A204.1 (cell line): Measurements from ENCODE around the gene AFMID.
"Not testable (repeated sequence)": the region's sequence is repeated elsewhere in the genome, so short reads cannot be mapped to it uniquely, and the experiment has no call there.

ENCODE experiments used
- FAIRE-seq: peaks from 2 replicates; lab custom pipeline; 2012; peaks lifted over from hg19 to GRCh38; lab: Jason Lieb, UNC

AFMID gene

GRCh38 chr17:78154903-78155811, 32.0 kb upstream of the AFMID start:
- no peak for FAIRE-seq

DNA sequence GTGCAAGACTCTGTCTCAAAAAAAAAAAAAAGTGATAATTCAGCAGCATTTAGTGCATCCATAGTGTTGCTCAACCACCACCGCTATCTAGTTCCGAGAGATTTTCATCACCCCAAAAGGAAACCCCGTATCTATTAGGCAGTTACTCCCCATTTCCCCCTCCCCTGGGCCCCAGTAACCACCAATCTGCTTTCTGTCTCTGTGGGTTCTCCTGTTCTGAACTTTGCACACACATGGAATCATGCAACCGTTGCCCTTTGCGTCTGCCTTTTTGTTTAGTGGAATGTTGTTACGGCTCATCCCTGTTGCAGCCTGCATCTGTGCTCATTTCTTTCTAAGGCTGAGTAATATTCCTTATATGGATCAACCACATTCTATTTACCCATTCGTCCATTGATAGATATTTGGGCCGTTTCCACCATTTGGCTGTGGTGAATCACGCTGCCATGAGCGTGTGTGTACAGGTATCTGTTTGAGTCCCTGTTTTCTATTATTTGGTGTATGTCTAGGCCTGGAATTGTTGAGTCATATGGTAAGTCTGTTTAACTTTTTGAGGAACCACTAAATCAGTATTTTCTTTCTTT, 27.5 kb upstream of the AFMID start:
- FAIRE-seq, result no peak

GRCh38 chr17:78163881-78164747, 23.0 kb upstream of the AFMID start:
- no peak for FAIRE-seq

DNA sequence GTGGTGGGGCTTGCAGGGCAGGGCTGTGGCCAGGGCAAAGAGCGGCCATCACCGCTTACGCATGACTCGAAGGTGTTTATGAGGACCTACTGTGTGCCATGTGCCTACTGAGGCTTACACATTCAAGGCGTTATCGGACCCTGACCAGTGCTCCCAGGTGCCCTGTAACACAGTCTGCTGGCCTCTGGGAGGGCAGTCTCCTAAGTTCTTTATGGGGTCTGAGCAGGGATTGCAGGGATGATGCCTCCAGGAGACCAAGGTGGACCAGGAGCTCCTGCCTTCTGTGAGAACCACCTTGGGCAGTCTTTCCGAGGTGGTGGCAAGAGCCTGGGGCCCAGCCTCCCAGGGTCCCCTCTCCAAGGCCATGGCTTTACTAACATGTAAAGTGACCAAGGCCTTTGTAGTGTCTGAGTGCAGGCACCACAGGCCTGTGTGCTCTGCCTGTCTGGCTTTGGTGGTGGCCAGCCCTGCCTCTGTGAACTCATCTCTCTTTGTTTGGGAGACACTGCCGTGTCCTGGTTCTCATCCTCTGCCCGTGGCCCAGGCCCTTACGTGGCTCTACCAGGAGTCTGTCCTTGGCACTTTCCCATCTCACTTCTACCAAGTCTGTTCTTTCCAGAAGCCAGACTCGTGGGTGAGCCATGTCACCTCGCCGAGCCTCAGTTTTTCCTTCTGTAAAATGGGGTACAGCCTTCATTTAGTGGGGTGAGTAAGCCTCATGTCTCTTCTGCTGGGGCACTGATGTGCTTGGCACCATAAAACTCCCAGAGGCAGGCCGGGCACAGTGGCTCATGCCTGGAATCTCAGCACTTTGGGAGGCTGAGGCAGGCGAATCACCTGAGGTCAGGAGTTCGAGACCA, 22.2 kb upstream of the AFMID start:
- FAIRE-seq, result no peak

- no peak for FAIRE-seq
These were observed 20.7 kb upstream of the AFMID start for GRCh38 chr17:78166416-78166815.

DNA sequence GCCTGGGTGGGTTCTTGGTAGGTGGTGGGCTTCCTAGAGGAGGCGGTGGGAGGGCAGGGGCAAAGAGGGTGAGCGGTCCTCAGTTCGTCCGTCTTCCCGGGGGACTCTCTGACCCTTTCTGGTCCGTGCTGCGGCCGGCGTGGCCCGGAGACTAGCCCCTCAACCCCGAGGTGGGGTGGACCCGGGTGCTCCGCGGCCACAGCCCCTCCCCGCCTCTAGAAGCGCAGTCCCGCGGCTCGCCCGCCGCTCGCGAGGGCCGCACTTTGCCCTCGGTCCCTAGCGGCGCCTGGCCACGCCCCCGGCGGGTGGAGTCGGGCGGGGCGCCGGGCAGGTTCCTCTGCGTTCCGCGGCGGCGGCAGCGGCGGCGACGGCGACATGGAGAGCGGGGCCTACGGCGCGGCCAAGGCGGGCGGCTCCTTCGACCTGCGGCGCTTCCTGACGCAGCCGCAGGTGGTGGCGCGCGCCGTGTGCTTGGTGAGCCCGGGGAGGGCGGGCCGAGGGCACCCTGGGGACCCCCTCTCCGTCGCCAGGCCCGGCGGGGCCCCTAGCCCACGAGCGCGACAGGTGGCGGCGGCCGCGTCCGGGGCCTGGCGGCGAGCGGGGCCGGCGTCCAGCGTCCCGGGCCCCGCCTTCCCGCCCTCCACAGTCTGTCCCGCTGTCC, 18.8 kb upstream of the AFMID start, which contains the start of gene SYNGR2:
SYNGR2 (plus strand) TSS at position 340 of the 661 bp plus-strand sequence; CDS start at position 376, 36 bp downstream.
- no peak for FAIRE-seq

DNA sequence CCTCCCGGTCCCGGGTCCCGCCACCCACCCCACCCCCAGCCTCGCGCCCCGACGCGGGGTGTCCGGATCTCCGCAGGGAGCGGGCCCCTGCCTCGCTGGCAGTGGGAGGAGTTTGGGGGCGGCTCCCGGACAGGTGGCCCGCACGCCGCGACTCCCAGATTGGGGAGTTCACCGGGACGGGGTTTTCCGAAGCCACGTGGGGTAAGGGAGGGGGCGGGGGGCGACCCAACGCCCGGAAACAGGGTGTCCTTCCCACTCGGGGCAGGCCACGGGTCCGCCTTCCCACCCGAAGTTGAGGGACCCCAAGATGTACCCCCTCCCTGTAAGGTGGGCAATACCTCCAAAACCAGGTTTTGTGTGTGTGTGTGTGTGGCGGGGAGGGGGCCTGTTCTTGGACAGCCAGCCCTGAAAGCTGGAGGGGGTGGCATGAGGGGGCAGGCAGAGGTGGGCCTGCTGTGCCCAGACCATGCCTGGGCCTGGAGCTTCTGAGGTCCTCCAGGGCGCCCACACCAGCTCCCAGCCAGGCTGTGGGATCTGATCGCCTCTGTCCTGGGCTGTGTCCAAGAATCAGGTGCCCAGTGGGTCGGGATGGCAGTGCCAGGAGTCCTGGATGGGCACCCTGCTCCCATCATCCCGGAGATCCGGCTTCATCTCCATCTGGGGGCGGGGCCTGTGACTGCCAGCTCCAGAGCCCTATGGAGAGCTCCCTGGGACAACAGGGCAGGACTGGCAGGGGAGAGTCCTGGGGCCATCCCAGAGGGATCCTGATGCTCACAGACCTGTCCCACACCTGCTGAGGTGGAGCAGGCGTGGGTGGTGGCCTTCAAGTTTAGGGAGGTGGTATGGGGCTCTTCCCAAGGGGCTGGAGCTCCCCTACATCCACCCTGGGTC, 18.0 kb upstream of the AFMID start:
- no peak for FAIRE-seq

DNA sequence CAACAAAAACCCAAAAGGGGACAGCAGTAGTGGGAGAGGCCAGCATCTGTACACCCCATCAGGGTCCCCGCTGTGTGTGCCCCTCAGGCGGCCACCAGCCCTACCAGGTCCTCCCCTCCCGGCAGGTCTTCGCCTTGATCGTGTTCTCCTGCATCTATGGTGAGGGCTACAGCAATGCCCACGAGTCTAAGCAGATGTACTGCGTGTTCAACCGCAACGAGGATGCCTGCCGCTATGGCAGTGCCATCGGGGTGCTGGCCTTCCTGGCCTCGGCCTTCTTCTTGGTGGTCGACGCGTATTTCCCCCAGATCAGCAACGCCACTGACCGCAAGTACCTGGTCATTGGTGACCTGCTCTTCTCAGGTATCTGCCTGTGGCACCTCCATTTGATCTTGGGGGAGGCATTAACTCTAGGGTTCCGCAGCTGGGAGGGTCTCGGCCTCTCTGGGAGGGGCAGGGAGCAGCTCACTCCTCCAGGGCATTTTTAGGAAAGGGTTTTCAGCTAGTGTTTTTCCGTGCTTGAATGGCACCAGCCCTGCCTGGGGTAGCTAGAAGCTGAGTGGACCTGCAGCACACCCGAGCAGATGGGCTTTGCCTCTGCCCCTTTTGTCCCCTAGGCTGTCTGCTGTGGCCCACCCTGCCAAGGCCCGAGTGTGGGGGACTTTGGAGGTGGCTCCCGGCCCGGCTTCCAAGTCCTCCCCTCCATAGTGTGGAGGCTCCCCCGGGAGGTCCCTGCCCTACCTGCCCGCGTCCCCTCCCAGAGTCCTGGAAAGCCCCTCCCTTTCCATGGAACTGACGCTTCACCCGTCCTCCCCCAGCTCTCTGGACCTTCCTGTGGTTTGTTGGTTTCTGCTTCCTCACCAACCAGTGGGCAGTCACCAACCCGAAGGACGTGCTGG, 16.2 kb upstream of the AFMID start:
- no peak for FAIRE-seq

DNA sequence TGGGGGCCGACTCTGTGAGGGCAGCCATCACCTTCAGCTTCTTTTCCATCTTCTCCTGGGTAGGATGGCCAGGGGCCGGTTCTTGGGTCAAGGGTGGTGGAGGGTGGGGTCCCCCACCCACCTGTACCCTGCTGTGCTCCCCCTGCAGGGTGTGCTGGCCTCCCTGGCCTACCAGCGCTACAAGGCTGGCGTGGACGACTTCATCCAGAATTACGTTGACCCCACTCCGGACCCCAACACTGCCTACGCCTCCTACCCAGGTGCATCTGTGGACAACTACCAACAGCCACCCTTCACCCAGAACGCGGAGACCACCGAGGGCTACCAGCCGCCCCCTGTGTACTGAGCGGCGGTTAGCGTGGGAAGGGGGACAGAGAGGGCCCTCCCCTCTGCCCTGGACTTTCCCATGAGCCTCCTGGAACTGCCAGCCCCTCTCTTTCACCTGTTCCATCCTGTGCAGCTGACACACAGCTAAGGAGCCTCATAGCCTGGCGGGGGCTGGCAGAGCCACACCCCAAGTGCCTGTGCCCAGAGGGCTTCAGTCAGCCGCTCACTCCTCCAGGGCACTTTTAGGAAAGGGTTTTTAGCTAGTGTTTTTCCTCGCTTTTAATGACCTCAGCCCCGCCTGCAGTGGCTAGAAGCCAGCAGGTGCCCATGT, 15.4 kb upstream of the AFMID start:
- FAIRE-seq, result not testable (repeated sequence)

GRCh38 chr17:78172249-78173051, 14.7 kb upstream of the AFMID start:
- FAIRE-seq, result no peak

DNA sequence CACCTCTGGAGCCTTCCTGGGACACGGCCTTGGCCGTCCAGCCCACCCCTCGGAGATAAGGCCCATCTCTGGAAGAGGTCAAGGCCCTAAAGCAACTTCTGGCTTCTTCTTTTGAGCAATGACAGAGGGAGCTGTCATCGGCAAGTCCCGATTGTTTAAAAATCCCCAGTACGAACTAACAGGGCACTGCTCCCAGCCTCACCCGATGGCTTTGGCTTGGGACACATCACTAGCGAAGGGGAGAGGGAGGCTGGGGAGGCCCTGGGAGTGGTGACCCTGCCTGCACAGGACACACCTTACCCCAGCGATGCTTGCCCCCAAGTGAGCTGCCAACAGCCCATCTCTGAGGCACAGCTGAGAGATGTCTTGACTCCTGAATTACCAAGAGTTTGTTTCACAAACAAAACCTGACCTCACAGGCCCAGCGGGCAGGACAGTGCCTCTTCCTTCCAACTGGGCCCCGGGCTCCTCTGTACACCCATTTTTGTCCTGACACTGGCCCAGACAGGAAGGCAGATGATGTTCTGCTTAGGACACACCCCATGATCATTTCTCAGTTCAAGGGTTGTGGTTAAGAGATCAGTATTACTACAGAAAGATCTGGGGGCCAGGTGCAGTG, 14.0 kb upstream of the AFMID start:
- no peak for FAIRE-seq

DNA sequence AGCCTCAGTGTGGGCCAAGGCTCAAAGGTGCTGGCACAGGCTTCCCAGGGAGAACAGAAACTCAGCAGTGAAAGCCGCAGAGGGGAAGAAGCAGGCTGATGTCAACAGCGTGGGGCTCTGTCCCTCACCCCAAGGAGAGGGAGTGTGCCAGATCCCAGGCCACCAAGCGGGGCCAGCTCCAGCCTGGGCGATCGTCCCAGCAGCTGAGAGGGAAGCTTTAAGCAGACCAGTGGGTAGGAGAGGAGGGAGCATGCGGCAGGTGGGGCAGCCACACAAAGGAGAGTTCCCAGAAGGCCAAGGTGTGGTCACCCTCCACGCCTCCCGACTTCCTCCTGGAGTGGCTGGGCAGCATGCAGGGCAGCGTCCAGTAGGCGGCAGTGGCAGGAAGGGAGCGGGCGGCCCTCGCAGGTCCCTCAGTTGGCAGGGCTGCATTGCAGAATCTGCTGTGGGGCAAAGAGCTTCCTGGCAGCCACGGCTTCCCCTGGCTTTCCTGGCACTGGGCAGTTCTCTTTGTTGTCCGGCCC, 12.8 kb upstream of the AFMID start:
- no peak for FAIRE-seq

DNA sequence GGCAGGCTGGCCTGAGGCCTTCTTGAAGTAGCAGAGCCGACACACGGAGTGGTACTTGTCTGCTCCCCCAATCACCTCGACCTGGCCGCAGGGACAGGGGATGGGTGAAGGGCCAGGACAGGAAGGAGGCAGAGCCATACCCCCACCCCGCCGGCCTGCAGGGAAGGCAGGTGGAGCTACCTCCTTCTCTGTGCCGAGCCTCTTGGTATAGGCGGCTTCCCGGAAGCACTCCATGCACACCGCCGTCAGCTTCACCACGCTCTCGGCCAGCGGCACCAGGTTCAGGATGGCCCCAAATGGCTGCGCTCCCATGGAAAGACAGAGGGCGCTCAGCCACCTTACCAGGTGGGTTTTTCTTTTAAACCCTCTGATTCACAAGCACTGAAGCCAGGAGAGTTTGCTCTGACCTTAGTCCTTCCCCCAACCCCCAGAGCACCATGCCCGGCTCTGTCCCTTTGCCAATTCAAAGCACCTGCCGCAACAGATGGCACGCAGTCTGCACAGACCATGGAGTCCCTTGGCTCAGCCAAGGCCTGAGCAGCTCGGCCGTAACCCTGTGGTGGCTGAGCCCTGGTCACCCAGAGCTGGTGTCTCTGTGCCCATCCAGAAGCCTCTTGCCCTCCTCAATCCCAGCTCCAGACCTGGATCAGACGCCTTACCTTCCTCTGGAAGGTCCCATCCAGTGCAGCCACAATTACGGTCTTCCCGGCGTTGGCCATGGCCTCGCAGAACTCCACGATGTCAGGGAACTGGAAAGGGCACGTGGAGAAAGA, 12.1 kb upstream of the AFMID start:
- FAIRE-seq, result no peak

DNA sequence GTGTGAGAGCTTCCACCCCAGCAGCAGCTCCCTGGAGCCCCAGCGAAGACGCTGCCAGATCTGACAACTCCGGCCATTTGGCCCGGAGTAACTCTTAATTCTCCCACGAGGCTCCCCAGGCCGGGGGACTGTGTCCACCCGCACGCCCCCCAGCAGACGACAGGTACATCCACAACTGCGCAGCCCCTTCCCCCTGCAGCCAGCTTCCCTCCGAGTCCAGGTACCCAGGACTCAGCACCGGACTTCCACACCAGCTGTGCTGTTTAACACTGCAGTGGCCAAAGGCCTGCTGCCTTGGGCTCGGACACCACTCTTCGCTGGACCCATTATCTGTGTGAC, 11.6 kb upstream of the AFMID start:
- no peak for FAIRE-seq

- FAIRE-seq, result no peak
These were observed 10.6 kb upstream of the AFMID start for GRCh38 chr17:78176548-78177025.

DNA sequence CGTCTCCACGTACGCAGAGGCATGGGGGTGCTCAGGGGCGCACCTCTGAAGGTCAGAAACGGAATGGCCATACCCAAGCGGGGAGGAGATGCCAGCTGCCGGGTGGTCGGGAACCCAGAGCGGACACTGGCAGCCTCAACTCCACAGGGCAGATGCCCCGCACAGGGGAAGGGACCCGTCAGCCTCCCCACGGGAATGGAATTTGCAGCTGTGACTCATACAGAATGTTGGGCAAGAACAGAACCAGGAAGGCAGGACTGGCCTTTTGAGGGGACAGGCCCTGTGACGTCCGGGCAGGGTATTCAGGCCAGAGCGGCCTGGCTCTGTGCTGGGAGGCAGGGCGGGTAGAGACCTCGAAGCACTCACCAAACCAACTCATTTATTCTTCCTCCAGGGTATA, 7.8 kb upstream of the AFMID start:
- FAIRE-seq, result no peak
